A549 (cell line): ENCODE measurements around the gene TTC27.

Experiments used
- BCL3 ChIP-seq: fragments of >200 bp; sonication (Bioruptor Twin); formaldehyde crosslinking; IDR thresholded peaks from 3 replicates; pipeline ENCODE4 v1.6.1; 2016
- CBX2 ChIP-seq: fragments of 200-600 bp; sonication (generic); IDR thresholded peaks from 2 replicates; pipeline ENCODE4 v1.6.1; 2016; ENCODE audit warnings: low read depth, mild to moderate bottlenecking, borderline replicate concordance
- CEBPB ChIP-seq, 2 experiments: fragments of >200 bp in 1 of 2; sonication (Bioruptor Twin) in 1 of 2; formaldehyde crosslinking in 1 of 2; IDR thresholded peaks; 2 replicates each; pipeline ENCODE4 v1.6.1; 2012 to 2016
- CHD2 ChIP-seq: fragments of 150-350 bp; IDR thresholded peaks from 2 replicates; pipeline ENCODE4 v1.6.1; 2014; ENCODE audit warnings: low read length; ENCODE audit not compliant: partially characterized antibody
- CTCF ChIP-seq: fragments of >200 bp; sonication (Bioruptor Twin); formaldehyde crosslinking; IDR thresholded peaks from 3 replicates; pipeline ENCODE4 v1.5.1; 2016
- GATA3 ChIP-seq: IDR thresholded peaks from 2 replicates; pipeline ENCODE4 v1.6.1; 2012; ENCODE audit warnings: borderline replicate concordance
- JUN ChIP-seq, 2 experiments: fragments of >200 bp; sonication (Bioruptor Twin); formaldehyde crosslinking; IDR thresholded peaks; 2 replicates in 1 of 2; 3 replicates in 1 of 2; pipeline ENCODE4 v1.6.1; 2016 to 2017
- MAX ChIP-seq: IDR thresholded peaks from 2 replicates; pipeline ENCODE4 v1.6.1; 2012
- MAZ ChIP-seq: fragments of 150-350 bp; IDR thresholded peaks from 2 replicates; pipeline ENCODE4 v1.6.1; 2014; ENCODE audit warnings: antibody characterized with exemption, low read depth, low read length, borderline replicate concordance
- NPAS2 ChIP-seq: fragments of 250-450 bp; sonication (Bioruptor Pico); IDR thresholded peaks from 2 replicates; pipeline ENCODE4 v1.8.0; 2022; ENCODE audit warnings: mild to moderate bottlenecking, moderate library complexity, borderline replicate concordance
- POLR2A ChIP-seq: IDR thresholded peaks from 2 replicates; pipeline ENCODE4 v1.6.1; 2012; ENCODE audit warnings: mild to moderate bottlenecking, low read length
- RAD21 ChIP-seq, 2 experiments: fragments of >200 bp in 1 of 2; sonication (Bioruptor Twin) in 1 of 2; formaldehyde crosslinking in 1 of 2; IDR thresholded peaks in 1 of 2; conservative IDR thresholded peaks in 1 of 2; 2 replicates in 1 of 2; 3 replicates in 1 of 2; pipeline ENCODE4 v1.6.1; 2012 to 2018; ENCODE audit warnings: inconsistent platforms in 1 of 2
- RCOR1 ChIP-seq: fragments of 150-350 bp; IDR thresholded peaks from 2 replicates; pipeline ENCODE4 v1.6.1; 2014; ENCODE audit warnings: antibody characterized with exemption, low read length, low read depth
- REST ChIP-seq: fragments of 200-600 bp; sonication (generic); IDR thresholded peaks from 2 replicates; pipeline ENCODE4 v1.6.1; 2016; ENCODE audit warnings: antibody characterized with exemption, mild to moderate bottlenecking, moderate library complexity

GRCh38 chr2:32820701-32821100 is 192.9 kb downstream of the TTC27 start:
- TF ChIP-seq JUN (IDR thresholded peaks at IDR 0.05): no peak
- TF ChIP-seq RAD21 (conservative IDR thresholded peaks at IDR 0.05 in 1 of 2, IDR thresholded peaks at IDR 0.05 in 1 of 2): no peak
- no peak for TF ChIP-seq REST
- no peak for TF ChIP-seq NPAS2
- TF ChIP-seq RCOR1: no peak
- TF ChIP-seq CBX2: no peak
- TF ChIP-seq CTCF: no peak
- no peak for TF ChIP-seq BCL3
- TF ChIP-seq MAX: no peak
- no peak for TF ChIP-seq CEBPB (IDR thresholded peaks at IDR 0.05)
- no peak for TF ChIP-seq POLR2A
- TF ChIP-seq GATA3: no peak
- no peak for TF ChIP-seq MAZ
- TF ChIP-seq CHD2: no peak
